Measurements from ENCODE around the gene METRNL.
A peak's percentile ranks its signal among the peaks of the same experiment; 100 is the strongest.
"Not testable (repeated sequence)": the region's sequence is repeated elsewhere in the genome, so short reads cannot be mapped to it uniquely, and the experiment has no call there.

METRNL gene

DNA sequence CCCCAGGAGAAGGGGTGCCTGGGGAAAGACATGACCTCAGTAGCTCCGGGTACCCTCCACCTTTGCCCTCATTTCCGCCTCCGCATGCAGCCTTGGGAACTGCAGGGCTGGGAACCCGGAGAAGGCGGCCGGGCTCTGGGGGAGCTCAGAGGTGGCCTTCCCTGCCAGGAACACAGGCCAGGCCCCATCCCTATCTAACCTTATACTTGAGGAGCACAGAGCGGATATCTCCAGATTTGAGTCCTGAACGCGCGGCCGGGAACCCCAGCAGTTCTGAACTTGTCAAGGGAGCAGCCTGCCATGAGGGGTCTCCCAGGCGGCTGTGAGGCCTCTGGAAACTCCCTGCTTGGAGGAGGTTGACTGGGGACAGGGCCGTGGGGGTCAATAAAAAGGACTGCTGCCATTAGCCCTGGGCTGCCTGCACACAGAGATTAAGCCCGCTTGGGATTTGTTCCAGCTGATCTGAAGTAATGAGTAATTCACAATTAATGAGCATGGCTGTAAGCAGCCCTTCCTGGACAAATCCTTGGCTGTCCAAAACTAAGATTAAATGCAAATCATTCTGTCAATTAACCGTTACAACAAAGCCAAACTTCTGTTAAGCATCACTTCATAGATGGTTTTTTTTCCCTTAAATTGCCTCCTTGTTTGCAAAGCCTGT lies 26.3 kb upstream of the METRNL start:
- DNase-seq, result no peak

DNA sequence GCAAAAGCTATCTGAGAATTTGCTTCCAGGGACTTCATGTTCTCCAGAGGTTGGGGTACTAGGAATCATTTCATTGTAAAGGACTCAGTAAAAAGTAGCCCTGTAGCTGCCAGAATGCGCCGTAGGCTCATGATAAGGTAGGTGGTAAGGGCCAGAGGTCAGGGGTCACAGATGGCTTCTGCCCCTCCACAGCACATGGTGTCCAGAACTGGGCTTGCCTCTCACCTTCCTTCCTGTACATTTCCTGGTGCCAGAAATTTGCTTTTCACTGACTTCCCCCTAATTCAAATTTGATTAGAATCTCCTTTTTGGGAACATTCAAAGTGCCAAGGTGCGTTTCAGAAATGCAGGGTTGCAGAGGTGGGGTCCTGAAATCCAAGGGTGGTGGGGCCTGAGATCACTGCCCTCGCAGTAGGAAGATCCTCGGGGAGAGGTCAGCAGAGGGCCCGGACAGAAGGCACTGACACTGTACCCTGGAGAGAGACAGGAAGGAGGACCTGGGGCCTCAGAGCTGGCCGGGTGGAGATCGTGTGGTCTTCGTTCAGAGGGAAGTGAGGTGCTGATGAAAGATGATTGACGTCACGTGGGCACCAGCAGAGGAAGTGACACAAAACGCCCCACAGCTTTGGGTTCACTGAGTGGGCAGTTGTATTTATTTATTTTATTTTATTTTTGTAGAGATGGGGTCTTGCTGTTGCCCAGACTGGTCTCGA lies 25.5 kb upstream of the METRNL start:
- DNase-seq, result no peak

DNA sequence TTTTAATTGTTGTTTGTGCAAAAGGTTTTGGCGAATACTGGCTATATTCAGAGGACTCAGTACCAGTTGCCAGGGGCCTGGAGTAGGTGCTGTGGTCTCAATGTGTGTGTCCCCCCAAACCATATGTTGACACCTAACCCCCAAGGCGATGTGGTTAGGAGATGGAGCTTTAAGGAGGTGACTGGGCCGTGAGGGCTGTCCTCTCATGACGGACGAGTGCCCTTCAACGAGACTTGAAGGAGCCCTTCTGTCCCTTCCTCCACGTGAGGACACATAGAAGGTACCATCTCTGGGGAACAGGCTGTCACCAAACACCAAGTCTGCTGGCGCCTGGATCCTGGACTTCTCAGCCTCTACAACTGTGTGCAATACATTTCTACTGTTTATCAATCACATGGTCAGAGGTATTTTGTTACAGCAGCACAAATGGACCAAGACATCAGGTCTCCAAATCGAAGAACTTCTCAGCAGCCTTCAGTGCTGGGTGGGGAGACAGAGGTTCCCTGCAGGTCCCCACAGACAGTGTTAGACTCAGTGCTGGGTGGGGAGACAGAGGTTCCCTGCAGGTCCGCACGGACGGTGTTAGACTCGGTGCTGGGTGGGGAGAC lies 24.8 kb upstream of the METRNL start:
- DNase-seq, result no peak

DNA sequence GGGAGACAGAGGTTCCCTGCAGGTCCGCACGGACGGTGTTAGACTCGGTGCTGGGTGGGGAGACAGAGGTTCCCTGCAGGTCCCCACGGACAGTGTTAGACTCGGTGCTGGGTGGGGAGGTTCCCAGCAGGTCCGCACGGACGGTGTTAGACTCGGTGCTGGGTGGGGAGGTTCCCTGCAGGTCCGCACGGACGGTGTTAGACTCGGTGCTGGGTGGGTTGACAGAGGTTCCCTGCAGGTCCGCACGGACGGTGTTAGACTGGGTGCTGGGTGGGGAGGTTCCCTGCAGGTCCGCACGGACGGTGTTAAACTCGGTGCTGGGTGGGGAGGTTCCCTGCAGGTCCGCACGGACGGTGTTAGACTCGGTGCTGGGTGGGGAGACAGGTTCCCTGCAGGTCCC lies 24.2 kb upstream of the METRNL start:
- not testable (repeated sequence) for DNase-seq

DNA sequence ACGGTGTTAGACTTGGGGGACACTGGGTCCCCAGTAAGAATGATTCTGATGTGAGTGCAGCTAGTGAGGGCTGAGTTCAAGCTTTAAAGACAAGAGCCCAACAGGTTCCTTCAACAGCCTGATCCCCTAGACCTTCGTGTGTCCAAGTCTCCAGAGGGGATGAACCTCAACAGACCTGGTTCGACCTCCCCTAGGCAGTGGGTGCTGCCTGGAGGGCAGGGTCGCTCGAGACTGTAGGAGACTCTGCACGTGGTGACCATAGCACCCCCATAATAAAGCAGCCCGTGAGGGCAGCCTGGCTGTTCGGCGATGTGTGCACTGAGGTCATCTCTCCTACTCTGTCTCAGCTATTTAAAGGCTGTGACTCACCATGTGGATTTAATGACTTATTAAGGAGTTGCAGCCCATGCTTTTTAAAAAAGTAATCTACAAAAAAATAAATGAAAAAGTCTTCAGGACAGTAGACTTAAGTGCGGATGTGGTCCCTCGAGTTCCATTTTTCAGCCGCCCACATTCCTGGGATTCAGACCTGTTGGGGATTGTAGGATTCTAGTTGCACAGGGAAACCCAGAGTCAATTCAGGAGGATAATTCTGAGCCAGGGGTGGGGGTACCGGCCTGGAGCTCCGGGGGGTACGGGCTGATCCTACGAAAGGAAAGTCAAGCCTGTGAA lies 23.4 kb upstream of the METRNL start:
- DNase-seq, result peak; percentile 44

DNA sequence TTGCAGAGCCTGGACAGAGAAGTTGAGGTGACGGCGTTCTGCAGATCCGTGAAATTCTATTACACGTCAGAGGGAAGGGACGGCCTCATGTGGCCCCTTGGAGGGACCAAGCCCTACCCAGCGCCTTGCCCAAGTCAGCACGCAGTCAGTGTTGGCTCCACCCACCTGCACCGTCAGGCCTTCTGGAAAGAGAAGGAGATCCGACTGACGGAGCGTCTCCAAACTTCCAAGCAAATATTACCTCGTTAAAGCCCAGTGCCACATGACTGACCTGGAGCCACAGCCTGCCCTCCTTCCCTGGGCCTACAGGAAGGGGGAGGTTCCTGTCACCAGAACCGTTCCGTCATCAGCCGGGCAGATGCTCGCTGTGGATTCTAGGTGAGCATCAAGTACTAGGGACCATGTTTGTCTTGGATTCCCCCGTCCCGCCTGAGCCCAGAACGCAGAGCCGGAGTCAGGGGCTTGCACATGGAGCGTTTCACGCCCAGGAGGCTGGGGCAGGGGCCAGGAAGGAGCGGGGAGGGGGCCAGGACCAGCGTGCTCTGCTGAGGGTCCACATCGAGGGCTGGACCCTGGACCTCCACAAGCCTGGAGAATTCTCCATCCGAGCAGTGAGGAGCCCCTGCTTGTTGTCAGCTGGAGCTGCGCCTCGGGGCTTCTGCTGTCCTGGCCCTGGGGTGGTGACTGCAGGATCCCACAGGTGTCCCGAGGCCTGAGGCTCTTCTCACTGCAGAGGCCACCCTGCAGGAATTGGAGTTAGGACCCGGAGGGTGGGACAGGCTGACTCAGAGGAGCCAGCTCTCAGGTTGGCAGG lies 22.6 kb upstream of the METRNL start:
- DNase-seq, result no peak

DNA sequence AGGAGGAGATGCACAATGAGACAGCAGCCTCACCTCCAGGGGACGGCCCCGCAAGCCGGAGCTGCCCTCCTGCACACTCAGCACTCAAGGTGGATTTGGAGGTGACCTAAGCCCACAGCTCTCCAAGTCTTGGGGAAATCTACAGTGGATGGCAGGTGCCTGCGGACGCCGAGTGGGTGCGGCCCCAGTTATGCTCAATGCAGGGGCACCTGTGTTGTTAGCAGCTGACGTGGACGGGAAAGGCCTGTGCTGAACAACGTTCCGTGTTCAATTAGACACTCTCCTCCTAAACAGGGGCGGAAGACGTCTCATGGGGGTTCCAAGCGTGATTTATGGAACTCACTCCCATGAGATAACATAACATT lies 22.0 kb upstream of the METRNL start:
- no peak for DNase-seq

DNA sequence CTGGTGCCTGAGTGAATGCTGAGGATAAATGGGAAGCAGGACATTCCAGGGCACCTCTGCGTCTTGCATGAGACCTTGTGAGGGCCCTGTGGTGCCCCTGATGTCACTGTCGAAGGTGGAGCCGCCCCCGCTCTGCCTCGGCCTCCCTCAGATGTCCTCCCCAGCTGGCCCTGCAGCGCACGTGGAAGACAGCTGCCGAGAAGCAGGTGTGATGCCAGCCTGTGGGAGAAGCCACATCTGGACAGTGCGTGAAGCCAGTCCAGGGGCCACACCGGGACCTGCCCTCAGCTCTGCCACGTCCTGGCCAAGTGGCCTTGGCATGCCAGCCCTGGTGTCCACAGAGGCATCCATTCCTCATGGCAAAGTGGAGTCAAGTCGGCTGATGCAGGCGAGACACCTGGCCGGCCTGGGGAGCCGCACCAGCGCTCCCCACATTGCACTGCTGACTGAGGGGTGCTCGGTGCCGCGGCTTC lies 21.6 kb upstream of the METRNL start:
- no peak for DNase-seq

DNA sequence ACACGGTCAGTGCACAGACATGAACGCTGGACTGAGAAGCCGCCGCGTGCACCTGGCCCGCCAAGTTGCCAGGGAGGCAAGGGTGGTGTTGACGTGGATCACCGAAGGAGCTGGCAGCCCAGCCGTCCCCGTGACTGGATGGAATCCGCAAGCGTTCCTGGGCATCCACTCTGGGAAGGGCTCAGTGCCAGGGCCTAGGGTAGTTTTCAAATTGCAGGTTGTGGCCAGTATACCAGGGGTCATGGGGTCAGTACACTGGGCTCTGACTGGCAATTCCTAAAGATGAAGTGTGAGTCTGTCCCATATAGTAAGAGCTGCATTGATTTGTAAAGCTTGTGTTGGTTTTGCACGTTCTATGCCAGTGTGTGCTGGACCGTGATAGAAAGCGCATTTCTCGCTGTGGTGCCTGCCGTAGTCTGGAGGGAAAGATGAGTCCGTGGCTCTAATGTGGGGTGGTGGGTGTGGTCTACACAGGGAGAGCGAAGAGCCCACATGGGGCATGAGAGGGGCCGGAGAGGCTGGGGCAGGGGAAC lies 21.1 kb upstream of the METRNL start:
- DNase-seq, result no peak

DNA sequence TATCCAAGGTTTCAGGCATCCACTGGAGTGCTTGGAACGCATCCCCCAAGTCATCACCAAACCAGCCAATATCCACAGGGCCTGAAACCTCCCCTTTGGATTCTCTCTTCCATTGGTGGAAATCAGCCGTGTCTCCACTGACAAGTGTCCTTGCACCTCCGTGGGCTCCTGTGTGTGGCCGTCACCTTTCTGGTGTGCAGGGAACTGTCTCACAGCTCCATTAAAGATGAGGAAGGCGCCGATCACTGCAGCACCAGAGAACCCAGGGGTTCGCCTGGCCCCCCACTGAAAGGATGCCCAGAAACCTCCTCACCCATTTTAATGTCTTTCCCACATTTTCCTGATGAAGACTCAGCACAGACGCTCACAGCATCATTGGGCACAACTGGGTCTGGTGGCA lies 17.8 kb upstream of the METRNL start:
- DNase-seq, result no peak

DNA sequence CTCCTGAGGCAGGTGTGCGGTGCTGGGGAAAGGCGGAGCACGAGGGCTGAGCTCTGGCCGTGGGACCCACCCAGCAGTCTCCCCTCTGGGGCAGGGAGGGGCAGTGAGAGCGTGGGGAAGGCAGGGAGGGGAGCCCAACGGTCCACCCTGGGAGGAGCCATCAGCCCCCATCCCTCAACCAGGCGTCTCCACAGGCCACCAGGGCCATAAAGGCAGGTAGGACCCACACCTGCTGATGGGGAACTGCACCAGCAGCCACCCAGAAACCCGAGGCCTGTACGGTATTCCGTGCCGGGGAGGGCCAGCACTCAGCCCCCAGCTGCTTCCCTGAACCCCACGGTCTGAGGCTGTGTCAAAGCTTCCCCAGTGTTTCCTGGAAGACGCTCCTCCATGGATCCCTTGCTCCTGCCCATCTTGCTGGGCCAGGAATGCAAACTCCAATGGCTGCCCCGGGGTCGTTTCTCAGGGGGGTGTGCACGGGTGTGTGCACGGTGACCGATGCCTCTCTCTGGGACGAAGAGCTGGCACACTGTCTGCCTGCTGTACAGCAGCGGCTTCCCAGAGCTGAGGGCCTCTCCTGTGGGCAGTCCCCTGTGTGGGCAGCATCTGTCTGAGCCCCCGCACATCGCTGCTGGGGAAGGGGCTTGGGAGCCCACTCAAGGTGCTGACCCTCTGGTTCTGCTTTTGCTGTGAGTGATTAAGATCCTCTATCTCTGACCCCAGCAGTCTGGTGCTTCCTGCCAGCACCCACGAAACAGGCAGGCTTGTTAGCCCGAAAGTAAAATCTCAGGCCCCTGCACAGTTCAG lies 17.2 kb upstream of the METRNL start:
- no peak for DNase-seq

DNA sequence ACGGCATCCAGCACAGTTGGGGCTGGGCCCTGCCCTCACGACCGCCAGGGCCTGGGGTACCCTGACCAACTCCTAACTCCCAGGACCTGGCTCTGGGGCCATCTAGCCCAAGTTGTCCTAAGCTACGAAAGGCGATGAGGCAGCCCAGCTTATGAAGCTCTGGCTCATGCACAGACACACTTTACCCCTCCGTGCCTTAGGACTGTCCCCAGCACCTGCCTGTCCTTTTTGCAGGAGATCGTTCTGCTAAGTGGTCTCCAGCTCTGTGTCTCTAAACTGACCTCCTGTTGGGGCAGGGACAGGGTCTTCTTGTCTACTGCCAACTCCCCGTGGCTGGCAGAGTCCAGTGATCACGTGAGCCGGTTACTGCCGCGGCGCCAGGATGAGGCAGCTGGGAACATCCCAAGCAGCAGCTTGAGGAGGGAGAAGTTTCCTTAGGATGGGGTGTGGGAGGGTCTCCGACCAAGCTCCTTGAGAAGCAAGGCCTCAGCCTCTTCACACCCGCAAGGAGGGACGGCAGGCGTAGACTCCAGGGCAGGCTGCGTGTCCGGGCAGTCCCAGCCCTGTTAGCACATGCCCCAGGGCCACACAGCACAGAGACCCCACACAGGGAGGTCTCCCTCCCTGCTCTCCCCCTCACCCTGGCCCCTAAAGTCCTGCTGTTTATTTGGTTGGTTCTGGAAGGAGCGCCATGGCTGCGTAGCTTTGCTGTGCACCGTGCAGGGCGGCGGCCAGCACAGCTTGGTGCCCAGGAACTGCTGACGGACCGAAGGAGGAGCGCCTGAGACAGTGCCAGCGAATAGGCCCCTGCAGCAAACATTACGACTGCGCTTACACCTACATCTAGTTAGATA lies 16.4 kb upstream of the METRNL start:
- no peak for DNase-seq

DNA sequence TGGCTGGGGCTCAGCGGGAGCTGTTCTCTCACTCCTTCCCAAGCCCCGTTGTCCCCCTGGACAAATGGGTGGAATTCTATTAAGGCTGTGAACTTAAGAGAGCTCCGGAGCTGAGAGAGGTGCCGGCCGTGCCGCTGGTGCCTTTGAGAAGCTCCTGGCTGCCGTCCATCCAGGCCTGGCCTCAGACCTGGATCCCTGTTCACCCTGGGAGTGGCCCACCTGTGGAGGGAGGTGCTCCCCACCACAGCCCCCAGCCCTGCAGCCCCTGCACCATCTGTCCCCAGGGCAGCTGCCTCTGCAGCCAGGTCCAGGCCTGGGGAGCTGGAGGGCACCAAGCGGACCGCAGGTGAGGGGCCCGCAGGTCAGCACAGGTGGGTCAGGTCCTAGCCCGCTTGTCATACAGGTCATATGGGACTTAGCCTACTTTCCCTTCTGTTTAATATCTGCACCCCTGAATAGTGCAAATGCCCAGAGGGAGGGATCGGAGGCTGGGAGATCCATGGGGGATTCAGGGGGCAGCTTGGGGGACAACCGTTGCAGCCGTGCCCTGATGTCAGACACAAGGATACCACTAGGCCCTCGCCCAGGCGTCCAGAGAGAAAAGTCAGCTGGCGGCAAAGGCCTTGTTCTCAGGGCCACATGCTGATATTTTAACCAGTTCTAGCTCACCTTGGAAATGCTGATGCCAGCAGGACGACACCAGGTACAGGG lies 15.2 kb upstream of the METRNL start:
- no peak for DNase-seq

DNA sequence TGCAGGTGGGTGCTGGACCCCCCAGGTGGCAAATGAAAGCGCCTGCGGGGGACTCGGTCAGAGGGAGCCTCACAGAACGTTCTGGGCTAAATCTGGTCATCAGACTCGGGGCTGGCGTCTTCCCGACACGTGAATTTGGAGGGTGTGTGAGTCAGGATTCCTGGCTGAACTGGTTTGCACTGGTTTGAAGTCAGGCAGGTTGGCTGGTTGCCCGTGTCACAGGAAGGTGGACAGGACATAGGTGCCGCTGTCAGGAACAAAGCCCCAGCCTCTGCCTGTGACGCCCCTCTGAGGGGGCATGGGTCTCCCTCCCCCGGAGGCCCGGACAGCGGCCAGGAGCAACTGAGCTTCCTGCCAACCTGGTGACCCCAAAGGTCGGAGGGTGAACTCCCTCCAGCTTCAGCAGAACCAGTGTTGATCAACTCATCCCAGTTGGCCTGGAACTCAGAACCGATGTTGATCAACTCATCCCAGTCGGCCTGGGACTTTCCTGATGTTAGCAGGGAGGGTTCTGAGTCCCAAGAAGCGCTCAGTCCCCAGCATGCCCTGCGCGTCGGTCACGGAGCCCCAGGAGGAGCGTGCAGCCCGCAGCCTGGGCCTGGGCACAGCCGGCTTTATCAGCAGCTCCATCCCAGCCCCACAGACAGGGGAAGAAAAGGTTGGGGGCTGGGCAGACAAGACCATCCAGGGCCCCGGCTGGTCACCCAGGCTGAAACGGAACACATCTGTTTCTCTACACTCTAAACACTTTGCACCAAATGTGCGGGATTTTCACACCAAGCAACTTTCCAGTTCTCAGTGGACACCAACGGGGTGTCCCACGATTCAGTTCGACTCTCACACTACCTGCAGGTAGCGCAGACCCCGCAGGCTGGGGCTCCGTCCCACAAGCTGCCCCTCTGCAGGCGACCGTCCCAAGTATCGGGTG lies 14.4 kb upstream of the METRNL start:
- DNase-seq, result no peak

DNA sequence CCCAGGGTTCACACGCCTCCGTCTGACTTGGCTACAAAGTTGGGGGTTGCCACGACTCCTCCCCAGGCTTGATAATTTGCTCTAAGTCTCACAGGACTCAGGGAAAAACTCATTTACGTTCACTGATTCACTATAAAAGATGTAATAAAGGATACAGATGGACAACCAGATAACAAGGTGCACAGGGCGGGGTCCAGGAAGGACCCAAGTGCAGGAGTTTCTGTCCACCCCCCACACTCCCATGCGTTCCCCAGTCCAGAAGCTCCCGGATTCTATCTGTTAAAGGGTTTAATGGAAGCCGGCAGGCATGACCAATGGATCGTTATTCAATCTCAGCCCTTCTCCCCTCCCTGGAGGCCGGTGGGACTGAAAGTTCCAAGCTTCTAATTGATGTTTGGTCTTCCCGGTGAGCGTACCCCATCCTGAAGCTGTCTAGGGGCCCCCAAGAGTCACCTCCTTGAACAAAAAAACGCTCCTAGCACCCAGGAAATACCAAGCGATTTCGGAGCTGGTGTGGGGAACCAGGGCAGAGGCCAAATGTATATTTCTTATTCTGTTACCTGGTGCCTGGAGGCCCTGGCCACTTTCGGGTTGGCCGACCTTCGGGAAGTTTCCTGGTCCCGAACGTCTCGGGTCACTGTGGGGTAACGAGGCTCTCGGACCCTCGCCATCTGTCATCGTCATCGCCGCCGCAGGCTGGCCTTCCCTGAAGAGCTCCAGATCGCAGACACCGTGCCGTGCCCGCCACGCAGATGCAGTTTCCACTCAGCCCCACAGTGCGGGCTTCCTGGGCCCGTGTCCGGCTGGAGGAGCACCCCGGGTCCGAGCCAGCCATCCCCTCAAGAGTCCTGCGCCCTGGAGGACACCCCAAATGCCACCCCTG lies 13.5 kb upstream of the METRNL start:
- no peak for DNase-seq

DNA sequence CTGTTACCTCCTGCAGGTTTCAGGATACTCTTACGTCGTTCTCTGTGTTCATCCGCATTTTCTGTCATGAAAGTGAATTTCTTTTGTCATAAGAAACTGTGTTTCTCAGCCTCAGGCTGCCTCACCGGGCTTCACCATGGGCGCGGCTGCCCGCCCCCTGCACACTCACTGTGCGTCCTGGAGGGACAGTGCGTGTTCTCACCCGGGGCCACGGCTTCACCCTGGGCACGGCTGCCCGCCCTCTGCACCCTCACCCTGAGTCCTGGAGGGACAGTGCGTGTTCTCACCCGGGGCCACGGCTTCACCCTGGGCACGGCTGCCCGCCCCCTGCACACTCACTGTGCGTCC lies 12.9 kb upstream of the METRNL start:
- DNase-seq, result not testable (repeated sequence)

DNA sequence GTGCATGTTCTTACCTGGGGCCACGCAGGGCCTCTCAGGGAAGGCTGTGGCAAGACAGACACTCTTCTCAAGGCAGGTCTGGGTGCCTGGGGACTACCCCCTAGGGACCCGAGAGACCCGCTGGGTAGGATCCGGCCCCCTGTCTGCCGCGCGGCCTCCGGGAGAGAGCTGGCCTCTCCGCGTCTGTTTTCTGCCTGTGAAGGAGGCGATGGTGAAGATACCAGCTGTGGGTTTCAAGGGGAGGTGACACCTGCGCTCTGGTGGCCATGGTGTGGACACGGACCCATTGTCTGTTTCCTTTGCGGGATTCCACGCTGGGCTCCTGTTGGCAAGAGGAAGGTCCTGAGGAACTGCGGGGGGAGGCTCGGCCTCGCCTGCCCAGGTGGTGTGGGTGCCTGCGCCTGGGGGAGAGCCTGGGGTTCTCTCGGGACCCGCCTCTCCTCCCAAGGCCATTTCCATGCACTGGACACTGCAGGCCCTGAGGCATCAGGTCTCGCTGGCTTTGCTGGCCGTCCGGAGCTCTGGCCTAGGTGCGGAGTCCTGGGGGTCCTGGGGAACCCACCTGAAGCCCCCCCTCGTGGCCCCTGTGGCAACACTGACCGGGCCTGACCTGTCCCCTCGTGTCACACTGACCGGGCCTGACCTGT lies 12.2 kb upstream of the METRNL start:
- DNase-seq, result no peak
